ENCODE data around the gene PLXDC2.
"Not testable (repeated sequence)": the region's sequence is repeated elsewhere in the genome, so short reads cannot be mapped to it uniquely, and the experiment has no call there.

Gene PLXDC2

DNA sequence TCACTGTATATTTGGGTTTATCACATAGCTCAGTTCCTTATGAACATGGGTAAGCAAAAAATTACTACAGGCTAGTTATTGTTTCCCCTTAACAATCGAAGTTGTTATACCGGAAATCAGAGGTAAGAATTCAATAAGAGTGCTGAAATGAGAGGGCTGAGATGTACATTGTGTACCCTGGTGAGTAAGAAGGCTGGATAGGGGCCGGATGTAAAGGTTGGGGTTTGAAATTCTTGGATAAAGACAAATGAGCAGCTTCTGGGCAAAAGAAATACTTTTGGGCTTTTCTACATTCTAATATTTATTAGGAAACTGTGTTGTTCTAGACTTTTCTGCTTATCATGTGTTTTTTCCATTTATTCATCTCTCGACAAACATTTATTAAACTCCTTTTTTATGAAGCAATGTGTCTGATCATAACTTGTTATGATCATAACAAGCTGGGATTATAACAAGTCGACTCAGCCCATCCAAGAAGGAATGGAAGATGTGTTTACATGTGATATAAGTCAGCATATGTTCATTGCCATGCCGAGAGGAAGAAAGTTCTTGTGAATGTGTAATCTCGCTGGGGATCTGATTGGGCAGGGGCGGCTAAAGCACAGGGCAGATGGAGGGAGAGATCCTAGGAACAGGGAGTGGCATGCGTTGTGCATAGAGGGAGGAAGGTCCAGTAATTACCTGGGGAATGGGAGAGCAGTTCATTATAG, 155.3 kb downstream of the PLXDC2 start:
- no peak for DNase-seq (ENCODE audit: low read depth in 2 of 2, low spot score in 1 of 2)

DNA sequence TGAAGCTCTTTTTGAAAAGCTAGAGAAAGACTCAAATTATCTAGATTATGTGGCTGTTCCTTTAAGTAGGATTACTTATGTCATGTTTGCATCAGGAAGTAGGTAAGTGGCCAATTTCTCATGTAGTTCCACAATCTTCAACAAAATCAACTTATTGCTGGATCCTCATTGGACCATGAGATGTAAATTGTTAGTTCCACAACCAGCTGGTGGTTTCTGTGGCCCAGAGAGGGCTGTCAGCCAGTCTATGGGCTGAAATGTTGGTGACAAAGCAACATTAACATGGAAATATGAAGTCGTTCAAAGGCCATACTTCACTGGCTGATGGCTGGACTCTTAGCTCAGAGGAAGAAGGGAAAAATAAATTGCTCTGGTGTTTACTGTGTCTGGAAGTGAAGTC, 157.9 kb downstream of the PLXDC2 start:
- DNase-seq (ENCODE audit: low read depth in 2 of 2, low spot score in 1 of 2): no peak

DNA sequence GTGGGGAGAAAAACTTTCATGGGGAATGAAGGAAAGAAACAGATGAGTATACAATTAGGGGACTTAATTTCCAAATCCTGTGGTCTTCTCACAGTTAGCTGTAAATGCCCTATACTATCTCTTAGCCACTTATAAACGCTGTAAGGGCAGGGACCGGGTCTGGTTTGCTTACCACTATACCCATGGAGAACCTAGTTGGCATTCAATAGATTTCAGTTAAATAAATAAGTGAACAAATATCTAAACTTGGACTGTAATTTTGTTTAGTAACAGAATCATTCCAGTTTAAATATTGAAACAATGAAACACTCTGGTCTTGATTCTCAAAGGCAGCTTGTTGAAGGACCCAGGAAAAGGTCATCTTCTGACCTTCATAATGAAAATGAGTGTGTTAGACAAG, 158.3 kb downstream of the PLXDC2 start:
- no peak for DNase-seq (ENCODE audit: low read depth in 2 of 2, low spot score in 1 of 2)

GRCh38 chr10:19977097-19977521, 160.9 kb downstream of the PLXDC2 start:
- no peak for DNase-seq (ENCODE audit: low read depth in 2 of 2, low spot score in 1 of 2)

DNA sequence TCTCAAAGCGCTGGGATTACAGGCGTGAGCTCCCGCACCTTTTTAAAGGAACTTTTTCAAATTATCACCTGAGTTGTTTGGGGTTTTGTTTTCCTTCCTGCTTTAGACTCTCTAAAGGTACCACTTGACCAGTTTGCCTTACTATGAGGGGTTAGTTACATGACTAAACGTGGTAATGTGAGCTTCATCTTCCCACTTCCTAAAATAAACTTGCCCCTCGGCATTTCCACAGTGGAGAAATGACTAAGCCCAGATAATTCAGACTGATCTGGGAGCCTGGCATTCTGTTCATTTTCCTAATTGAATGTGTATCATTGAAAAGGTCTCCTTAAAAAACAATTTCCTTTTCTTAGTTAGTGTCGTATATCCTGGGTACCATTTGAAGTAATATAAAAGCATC, 163.4 kb downstream of the PLXDC2 start:
- DNase-seq (ENCODE audit: low read depth in 2 of 2, low spot score in 1 of 2): no peak

DNA sequence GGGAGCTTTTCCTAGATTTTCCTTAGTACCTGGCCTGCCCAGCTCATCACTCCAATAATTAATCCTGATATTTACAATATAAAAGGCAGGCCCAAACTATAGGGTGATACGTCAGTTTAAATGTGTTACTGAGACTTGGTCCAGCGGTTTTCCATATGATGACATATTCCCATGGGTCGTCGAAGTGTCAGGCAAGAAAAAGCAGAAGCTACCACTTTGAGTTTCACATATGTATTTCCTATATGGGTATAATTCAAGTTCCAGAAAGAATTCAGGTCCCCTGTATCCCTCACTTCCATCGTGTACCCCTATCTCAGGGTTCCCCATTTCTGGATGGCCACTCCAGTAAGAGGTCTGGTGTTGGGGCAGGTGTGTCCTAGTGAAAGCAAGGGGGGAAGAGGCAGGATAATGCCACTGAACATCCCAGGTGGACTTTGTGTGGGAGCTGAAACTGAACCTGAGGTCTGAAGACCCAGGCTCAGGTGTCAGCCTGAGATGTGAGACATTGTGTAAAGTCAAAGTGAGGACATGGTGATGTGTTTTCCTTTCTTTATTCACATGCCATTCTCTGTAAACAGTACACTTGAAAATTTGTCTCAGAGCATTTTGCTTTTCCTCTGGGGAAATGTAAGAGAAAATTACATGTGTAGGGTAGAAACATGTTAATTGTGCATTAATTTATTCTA, 167.8 kb downstream of the PLXDC2 start:
- no peak for DNase-seq (ENCODE audit: low read depth in 2 of 2, low spot score in 1 of 2)

- no peak for DNase-seq (ENCODE audit: low read depth in 2 of 2, low spot score in 1 of 2)
Measured at GRCh38 chr10:19985745-19986144, 169.5 kb downstream of the PLXDC2 start.

DNA sequence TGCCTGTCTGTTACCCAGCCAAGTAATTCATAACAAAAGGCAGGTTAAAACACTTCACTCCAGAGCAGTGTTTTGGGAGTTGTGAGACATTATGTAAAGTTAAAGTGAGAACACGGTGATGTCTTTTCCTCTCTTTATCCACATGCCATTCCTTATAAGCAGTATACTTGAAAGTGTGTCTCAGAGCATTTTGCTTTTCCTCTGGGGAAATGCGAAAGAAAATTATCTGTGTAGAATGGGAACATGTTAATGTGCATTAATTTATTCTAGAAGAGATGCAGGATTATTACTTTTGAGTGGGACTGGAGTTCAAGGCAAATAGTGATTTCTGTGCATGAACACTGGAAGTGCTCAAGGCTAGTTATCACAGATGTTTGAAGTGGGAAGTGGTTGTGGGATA, 170.4 kb downstream of the PLXDC2 start:
- no peak for DNase-seq (ENCODE audit: low read depth in 2 of 2, low spot score in 1 of 2)

DNA sequence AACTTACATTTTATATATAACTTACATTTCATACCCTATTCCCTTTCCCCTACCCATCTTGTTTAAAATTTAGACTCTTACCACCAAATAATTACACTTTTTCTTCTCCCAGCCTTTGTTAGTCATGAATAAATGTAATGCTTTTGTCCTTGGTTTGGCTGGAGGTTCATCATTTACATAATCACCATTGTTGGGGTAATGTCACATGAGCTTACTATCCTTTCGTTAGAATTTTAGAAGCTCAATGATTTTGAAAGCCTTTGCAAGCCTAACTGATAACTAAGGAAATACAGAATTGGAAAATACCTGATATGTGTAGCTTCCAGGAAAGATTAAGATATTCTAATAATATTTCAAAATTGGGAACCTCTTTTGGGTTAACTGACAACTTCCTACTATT, 171.7 kb downstream of the PLXDC2 start:
- DNase-seq (ENCODE audit: low read depth in 2 of 2, low spot score in 1 of 2): no peak

DNA sequence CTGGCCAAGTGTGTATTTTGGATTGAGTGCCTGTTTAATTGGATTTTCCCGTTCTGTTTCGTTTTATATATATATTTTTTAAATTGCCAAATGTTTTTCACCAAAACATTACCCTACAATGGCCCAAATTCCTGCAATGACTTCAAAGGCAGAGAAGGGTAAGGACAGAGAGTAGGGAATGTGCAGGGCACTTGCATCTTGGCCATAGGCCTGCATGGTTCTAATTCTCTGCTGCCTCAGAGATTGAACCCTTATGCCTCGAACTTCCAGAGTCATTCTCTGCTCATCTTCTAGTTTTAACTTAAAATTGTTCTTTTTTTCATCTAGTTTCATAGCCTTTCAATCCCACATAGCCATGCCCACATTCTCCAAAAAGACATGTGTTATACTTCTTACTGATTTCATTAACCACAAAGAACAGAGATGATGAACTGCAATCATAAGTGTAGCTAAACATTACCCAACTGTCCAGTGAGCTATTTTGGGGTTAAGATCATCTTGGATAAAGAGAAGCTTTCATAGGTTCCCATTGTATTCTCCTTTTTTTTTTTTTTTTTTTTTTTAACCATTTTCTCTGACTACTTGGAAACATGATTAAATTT, 177.6 kb downstream of the PLXDC2 start:
- no peak for DNase-seq (ENCODE audit: low read depth in 2 of 2, low spot score in 1 of 2)

DNA sequence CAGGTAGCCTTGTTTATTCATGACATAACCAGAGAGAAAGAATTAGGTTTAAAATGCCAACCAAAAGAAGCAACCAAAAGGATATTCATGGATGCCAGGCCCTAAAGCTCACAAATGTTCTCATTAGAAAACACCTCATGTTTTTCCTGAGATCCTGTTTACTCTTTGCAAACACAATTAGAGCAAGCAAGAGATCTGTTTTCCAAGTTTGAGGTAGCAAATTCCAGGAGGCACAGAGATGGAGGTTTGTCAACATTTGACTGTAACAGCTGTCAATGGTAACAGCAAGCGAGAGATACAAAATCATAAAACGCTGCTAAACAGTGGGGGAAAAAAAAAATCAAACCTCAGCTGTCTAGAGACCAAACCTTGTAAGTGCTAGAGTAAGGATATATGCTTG, 182.2 kb downstream of the PLXDC2 start:
- DNase-seq (ENCODE audit: low read depth in 2 of 2, low spot score in 1 of 2): no peak

- DNase-seq (ENCODE audit: low read depth in 2 of 2, low spot score in 1 of 2): no peak
Measured at GRCh38 chr10:19999431-19999830, 183.2 kb downstream of the PLXDC2 start.

DNA sequence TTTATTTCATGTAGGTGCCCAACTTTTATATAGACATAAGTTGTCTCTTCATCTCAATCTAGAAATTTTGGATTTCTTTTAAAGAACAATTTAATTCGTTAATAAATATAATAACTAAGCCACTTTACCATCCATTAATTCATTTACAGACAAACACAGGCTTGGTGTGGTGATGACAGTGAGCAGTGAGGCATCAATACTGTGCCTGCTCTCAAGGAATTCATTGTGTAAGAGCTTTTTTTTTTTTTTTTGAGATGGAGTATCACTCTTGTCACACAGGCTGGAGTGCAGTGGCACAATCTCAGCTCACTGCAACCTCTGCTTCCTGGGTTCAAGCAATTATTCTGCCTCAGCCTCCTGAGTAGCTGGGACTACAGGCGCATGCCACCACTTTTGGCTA, 185.8 kb downstream of the PLXDC2 start:
- DNase-seq (ENCODE audit: low read depth in 2 of 2, low spot score in 1 of 2): not testable (repeated sequence)

- no peak for DNase-seq (ENCODE audit: low read depth in 2 of 2, low spot score in 1 of 2)
Measured at GRCh38 chr10:20002657-20003056, 186.4 kb downstream of the PLXDC2 start.

DNA sequence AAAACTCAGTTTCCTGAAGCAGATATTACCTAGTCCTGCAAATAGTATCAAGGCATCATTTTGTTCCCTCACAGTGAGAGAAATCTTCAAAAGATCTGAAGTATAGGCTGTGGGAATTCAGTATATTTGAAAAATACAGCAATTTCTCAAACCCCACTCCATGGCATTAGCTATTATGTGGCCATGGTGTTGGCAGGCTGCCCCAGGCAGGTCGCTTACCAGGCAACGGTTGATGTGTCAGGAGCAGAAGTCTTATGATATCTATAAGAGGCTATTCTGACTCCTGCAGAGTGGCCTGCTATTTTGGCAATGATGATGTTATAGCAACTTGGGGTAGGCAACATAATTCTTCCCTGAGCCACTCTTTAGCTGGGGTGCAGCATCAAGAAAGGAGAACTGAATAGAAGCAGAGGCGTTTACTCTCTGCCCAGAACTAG, 187.9 kb downstream of the PLXDC2 start:
- no peak for DNase-seq (ENCODE audit: low read depth in 2 of 2, low spot score in 1 of 2)

- no peak for DNase-seq (ENCODE audit: low read depth in 2 of 2, low spot score in 1 of 2)
Measured at GRCh38 chr10:20005638-20006037, 189.4 kb downstream of the PLXDC2 start.

DNA sequence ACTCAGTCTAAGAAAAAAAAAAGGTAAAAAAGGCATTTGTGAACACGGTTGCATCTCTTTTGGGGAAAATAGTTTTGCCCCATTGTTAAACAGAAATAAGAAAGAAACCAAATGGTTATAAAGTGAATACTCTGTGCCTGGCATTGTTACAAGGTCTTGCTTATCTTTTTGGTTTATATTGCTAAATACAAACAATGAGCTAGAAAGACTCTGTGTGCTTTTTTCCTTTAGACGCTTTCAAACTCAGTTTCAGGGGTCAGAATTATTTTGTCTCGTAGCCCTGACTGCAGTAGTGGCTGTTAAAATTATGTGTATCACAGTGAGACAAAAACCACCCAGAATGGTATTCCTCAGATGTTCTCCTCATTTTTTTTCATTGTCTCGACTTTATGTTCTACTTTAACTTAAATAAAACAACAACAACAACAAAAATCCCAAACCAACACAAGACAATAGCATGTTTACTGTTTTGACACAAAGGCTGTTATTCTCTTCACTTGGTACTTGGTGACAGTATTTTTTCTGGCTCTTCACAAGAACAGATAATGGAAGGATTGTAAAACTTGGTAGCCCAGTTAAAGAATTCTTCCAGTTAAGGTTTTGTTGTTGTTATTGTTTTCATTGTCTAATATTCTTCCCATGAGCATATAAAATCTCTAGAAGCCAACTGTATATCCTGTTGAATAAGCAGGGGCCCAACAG, 190.1 kb downstream of the PLXDC2 start:
- DNase-seq (ENCODE audit: low read depth in 2 of 2, low spot score in 1 of 2): no peak

GRCh38 chr10:20007426-20007825, 191.2 kb downstream of the PLXDC2 start:
- no peak for DNase-seq (ENCODE audit: low read depth in 2 of 2, low spot score in 1 of 2)

DNA sequence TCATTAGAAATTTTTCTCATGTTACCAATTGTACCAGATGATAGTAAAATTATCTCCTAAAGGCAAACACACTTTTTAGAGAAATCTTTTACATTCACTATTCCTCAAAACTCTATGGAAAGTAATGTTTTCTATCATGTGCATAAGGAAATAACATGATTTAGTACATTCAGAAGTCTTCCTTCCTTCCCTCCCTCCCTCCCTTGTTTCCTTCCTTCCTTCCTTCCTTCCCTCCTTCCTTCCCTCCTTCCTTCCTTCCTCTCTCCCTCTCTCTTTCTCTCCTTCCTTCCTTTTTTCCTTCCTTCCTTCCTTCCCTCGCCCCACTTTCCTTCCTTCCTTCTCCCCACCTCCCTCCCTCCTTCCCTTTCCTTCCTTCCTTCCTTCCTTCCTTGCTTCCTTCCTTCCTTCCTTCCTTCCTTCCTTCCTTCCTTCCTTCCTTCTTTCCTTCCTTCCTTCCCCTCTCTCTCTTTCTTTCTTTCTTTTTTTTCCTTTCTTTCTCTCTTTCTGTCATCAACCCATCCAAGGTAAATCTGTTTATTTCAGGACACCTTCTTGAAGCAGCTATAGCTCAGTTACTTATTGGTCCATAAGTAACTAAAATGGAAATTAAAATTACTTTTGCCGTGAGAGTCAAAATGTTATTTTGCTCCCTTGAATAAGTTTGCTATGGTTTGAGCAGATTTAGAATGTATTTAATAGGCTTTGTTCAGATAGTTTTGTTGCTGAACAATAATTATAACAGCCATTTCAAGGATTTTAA, 197.9 kb downstream of the PLXDC2 start:
- no peak for DNase-seq (ENCODE audit: low read depth in 2 of 2, low spot score in 1 of 2)

GRCh38 chr10:20017961-20018360, 201.7 kb downstream of the PLXDC2 start:
- no peak for DNase-seq (ENCODE audit: low read depth in 2 of 2, low spot score in 1 of 2)

- DNase-seq (ENCODE audit: low read depth in 2 of 2, low spot score in 1 of 2): no peak
Measured at GRCh38 chr10:20020677-20021076, 204.4 kb downstream of the PLXDC2 start.

All from stimulated activated CD8-positive, alpha-beta memory T cell treated with anti-CD3 and anti-CD28 coated beads, Interleukin-4, amount 100 ng/mL, for 1 hour (primary cell).